Activated CD4-positive, CD25-positive, alpha-beta regulatory T cell treated with anti-CD3 and anti-CD28 coated beads, Interleukin-2, amount 50 U/mL, for 16 hours (primary cell): ENCODE measurements around the gene GRM8.
"Not testable (repeated sequence)": the region's sequence is repeated elsewhere in the genome, so short reads cannot be mapped to it uniquely, and the experiment has no call there.

Experiments
- DNase-seq: peaks from one replicate; pipeline ENCODE4 v3.0.0-alpha.2; 2020; ENCODE audit warnings: low read depth, low spot score

Gene GRM8

GRCh38 chr7:126924477-126924876, 328.3 kb downstream of the GRM8 start:
- no peak for DNase-seq

DNA sequence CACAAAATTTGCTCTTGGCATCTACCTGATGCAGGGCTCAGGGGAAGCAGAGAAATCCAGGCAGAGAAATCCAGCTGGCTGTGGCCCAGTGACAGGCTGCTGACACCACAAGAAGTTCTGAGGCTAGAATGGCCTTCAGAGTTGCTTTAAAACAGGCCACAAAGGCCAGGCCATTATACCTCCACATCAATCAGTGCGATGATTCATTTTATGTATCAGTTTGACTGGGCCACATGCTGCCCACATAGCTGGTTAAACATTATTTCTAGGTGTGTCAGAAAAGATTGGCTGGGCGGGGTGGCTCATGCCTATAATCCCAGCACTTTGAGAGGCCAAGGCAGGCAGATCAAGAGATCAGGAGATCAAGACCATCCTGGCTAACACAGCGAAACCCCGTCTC, 341.1 kb downstream of the GRM8 start:
- not testable (repeated sequence) for DNase-seq

DNA sequence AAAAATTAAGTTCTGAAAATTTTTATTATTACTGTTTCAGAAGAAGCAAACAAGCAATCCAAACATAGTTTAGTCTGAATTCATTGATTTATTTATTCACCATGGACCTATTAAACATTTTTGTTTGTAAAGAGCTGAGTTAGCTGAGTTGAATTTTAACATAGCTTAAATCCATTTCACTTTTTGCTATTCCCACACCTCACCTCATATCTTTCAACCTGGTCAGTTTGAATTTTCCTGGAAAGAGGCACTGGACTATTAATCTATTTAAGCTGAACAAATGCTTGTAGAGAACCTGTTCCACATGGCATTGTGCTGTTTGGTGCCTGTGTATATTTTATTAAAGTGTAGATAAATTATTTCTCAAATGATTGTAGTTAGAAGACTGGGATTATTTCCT, 344.2 kb downstream of the GRM8 start:
- DNase-seq = not testable (repeated sequence)

DNA sequence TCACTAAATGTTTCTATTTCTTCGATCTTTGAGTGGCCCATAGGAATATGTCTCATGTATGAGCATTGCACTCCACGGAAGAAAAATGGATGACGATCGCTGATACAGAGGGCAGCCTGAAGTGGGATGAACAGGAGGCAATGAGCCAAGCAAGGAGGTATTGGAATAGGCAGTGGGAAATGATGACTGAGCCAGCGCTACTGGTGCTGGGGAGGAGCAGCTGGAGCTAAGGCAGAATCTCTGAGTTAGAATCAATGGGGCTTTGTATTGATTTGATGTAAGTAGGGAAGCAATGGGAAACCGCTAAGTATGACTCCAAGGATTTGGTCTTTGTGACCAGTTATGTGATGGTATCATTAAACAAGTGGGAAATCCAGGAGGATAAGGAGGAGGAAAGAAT, 345.1 kb downstream of the GRM8 start:
- not testable (repeated sequence) for DNase-seq

DNA sequence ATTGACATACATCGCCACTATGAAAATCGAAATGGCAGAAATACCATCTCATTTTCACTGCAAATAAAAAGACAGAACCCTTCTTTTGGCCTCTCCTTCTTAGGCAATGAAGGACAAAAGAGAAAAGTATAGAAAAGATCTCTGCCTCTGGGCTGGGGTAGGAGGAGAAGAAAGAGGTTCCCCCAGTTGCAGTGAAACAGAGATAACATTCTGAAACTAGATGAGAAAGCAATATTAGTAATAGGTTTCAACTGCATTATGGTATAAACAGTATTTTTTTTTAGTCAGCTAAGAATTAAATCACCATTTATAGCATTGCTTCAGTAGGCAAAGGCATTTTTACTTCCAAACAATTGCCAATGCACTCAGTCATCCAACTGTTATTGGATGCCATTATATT, 347.5 kb downstream of the GRM8 start:
- DNase-seq = not testable (repeated sequence)

DNA sequence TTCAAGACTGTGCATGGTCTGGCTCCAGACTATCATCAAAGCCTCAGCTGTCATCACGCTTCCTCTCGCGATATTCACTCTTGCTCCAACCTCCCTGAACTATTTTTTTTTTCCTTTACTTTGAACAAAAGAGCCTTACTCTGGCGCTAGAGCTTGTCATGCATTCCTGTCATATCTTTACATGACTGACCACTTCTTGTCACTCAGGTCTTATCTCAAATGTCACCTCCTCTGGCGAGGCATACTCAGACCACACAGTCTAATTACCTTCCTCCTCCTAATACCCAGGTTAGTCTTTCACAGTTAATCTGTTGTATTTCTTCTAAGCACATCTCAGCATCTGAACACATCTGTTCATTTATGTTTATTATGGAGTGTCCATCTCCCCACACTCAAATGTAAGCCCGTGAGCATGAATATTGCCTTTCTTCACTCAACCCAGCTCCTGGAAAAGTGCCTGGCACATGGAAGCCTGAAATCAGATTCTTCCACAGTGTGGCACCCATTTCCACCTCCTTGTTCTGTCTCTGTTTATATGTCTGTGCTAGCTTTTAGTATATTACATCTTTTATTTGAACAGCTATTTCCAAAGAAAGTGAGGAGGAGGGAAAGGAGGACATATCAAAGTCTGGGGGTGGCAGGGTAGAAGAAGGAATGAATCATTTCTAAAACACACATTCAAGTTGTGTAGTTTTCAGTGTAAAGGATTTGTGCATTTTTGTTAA, 351.5 kb downstream of the GRM8 start:
- DNase-seq = not testable (repeated sequence)

DNA sequence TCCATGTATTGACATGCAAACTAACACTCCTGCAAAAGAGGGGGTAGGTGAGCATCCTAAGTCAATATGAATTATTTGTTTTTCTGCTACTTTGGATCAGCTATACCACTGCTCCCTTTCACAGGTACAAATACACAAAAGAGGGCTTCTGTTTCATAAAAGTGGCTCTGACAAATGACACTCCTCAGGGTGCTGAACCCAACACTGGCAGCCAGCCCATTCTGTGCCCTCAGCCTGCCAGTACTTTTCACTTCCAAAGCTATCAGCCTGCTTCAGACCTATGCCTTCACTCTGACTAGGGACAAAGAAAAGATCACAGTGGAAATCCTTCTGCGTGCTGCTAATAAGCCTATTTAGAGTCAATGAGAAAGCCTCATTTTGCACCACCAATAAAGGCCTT, 364.8 kb downstream of the GRM8 start:
- DNase-seq = not testable (repeated sequence)

- not testable (repeated sequence) for DNase-seq
Observed at GRCh38 chr7:126887560-126887959, 365.2 kb downstream of the GRM8 start.

GRCh38 chr7:126882730-126883129, 370.0 kb downstream of the GRM8 start:
- DNase-seq = not testable (repeated sequence)

GRCh38 chr7:126881908-126882307, 370.8 kb downstream of the GRM8 start:
- DNase-seq = not testable (repeated sequence)

DNA sequence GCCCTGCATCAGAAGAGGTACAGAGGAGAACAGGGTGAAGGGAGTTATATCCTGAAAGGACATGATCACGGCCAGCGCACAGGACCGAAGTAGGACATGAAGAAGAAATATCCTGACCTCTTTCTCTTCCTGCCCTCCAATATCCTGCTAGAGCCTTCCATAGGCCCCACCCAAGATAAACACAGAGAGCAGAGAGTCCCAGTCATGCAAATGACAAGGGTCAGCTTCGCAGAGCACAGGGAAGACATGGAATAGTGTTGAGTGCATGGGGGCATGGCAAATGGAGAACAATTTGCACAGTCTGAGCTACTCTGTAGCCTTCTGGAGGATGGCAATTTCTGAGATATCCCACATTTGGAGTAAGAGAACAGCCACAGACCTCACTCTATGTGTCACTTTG, 371.4 kb downstream of the GRM8 start:
- no peak for DNase-seq

GRCh38 chr7:126876536-126876935, 376.2 kb downstream of the GRM8 start:
- not testable (repeated sequence) for DNase-seq

- no peak for DNase-seq
Observed at GRCh38 chr7:126856691-126857291, 395.9 kb downstream of the GRM8 start.

- no peak for DNase-seq
Observed at GRCh38 chr7:126845331-126845730, 407.4 kb downstream of the GRM8 start.

DNA sequence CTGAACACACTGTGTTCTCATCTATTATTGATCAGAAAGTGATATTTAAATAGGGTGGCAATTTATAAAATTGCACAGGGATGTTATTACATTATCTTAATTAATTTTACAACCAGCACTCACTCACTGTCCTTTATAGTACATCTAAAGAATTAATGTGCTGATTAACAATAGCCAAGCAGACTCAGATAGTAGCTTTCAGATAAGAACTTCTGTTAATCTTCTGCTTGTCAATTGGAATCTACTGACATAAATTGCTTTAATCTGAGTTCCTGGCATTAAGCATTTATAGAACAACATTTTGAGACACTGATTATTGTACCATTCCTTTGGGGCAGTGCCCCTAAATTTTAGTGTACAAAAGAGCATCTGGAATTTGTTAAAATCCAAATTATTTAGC, 408.9 kb downstream of the GRM8 start:
- DNase-seq = no peak

DNA sequence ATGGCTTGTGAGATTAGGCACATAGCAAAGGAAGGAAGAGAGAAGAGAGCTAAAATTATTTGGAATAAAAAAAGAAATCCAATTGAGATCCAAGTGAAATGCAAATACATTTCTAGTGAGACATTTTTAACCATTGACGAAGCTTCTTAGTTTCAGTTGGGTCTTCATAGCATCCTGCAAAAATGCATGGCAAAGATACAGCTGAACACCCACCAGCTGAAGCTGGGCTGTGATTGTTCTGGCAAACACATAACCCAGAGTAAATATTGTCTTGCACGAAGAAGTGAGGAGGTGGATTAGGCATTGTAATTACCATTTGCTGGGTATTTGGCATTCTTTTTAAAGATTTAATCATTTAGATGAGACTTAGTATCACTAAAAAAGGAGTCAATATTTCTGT, 409.4 kb downstream of the GRM8 start:
- DNase-seq = no peak

DNA sequence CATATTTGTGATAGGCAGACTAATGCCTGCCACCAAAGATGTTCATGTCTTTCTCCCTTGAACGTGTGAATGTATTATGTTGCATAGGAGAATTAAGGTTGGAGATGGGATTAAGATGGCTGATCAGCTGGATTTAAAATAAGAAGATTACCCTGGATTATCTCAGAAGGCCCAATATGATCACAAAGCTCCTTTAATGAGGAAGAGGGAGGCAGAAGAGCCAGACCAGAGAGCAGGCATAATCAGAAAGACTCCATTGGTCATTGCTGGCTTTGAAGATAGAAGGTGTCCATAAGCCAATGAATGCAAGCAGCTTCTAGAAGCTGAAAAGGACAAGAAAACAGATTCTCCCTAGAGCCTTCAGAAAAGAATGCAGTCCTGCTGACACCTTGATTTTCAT, 410.3 kb downstream of the GRM8 start:
- DNase-seq = no peak

DNA sequence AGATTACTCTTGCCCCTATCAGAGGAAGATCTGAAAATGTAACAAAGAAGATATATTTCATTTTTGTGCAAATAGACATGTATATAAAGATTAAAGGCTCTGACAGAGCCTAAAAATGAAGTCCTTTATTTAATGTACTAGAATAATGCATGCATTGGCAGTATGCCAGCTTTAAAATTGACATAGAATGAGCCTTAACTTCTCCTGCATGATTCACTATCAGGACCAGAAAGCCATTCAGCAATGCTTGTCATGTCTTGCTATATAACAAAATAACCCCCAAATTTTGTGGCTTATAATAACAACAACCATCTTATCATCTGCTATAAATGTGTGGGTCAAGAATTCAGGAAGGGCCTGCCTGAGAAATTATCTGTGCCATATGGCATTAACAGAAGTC, 411.9 kb downstream of the GRM8 start:
- no peak for DNase-seq

DNA sequence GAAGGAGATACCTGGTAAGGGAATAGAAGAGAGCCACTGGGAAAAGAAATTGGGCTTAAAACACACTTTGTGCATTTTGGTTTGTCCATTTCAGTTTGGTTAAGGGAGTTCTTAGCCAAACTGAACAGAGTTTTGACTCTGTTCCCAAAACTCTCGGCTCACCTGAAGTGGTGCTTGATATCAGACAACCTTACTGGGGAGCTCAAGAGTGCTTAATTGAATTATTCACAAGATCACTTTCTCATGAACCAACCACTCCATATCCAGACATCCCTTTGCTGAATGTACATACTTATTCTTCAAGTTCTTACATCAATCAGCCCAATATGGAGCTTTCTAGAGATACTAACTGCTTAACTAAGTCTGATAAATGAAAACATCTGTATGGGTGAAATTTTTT, 413.1 kb downstream of the GRM8 start:
- DNase-seq = no peak

DNA sequence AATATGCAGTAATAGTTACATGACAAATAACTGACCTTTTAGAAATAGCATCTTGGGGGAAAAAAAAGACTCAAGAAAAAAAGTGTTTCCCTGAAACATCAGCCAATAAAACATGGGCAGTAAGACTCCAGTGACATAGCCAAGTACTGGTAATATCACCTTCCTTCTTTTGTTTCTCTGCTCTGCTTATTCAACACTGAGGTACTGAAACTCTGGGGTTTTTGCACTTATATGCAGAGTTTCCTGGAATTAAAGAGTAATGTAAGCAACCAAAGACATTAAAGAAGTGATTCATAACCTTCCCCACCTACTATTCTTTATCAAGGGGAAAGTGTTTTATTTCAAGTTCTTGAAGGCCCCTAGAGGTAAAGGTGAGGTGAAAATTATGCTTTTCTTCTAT, 414.5 kb downstream of the GRM8 start:
- DNase-seq = no peak

DNA sequence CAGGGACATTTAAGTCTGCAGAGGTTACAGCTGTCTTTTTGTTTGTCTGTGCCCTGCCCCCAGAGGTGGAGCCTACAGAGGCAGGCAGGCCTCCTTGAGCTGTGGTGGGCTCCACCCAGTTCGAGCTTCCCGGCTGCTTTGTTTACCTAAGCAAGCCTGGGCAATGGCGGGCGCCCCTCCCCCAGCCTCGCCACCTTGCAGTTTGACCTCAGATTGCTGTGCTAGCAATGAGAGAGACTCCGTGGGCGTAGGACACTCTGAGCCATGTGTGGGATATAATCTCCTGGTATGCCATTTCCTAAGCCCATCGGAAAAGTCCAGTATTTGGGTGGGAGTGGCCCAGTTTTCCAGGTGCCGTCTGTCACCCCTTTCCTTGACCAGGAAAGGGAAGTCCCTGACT, 421.5 kb downstream of the GRM8 start:
- DNase-seq = not testable (repeated sequence)

DNA sequence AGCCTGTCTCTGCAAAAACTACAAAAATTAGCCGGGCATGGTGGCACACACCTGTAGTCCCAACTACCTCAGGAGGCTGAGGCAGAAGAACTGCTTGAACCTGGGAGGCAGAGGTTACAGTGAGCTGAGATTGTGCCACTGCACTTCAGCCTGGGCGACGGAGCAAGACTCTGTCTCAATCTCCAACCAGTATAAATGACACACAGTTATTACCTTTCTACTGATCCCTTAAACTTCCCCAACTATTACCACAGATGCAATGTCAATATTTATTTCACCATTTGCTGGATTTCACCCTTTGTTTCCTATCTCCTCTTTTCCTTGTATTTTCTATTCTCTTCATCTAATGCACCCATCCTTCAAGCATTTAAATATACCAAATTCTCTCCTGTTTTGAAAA, 431.8 kb downstream of the GRM8 start:
- DNase-seq = no peak

GRCh38 chr7:126819197-126819484, 433.6 kb downstream of the GRM8 start:
- no peak for DNase-seq
